GM18870 (cell line): ENCODE data around the gene CANX.
"Not testable (repeated sequence)": the region's sequence is repeated elsewhere in the genome, so short reads cannot be mapped to it uniquely, and the experiment has no call there.

Experiments used
- ATAC-seq: cut with Tn5 transposase; IDR thresholded peaks from one replicate; pipeline ENCODE4 v1.9.1; 2021; ENCODE audit warnings: moderate library complexity; ENCODE audit not compliant: unreplicated experiment

CANX gene

GRCh38 chr5:179698935-179699615, at the start of gene CANX:
TSS of gene CANX (plus strand) at chr5:179698967. CDS start at chr5:179705682, 6,715 bp downstream.
- ATAC-seq: peak; percentile 0

GRCh38 chr5:179649166-179649703, 49.5 kb upstream of the CANX start:
- not testable (repeated sequence) for ATAC-seq

- ATAC-seq: not testable (repeated sequence)
These were observed 48.5 kb upstream of the CANX start for GRCh38 chr5:179650245-179650644.

- ATAC-seq: not testable (repeated sequence)
These were observed 45.6 kb upstream of the CANX start for GRCh38 chr5:179653135-179653534.

- peak; percentile 74 for ATAC-seq
These were observed 41.2 kb upstream of the CANX start for GRCh38 chr5:179657302-179658178.

GRCh38 chr5:179658179-179658856, 40.4 kb upstream of the CANX start:
- peak; percentile 31 for ATAC-seq

- not testable (repeated sequence) for ATAC-seq
These were observed 37.1 kb upstream of the CANX start for GRCh38 chr5:179661647-179662046.

- no peak for ATAC-seq
These were observed 30.4 kb upstream of the CANX start for GRCh38 chr5:179668391-179668790.

- peak; percentile 80 for ATAC-seq
These were observed 20.3 kb upstream of the CANX start for GRCh38 chr5:179678223-179679013.

- no peak for ATAC-seq
These were observed 19.6 kb upstream of the CANX start for GRCh38 chr5:179679014-179679674.

GRCh38 chr5:179680014-179680779, 18.6 kb upstream of the CANX start:
- ATAC-seq: no peak

GRCh38 chr5:179680780-179681401, 17.9 kb upstream of the CANX start, which contains the start of gene CBY3:
TSS of gene CBY3 (minus strand) at chr5:179681034. CDS start at chr5:179680918, 116 bp downstream.
- ATAC-seq: no peak

- ATAC-seq: not testable (repeated sequence)
These were observed 9.6 kb upstream of the CANX start for GRCh38 chr5:179689212-179689611.

GRCh38 chr5:179694561-179694960, 4.2 kb upstream of the CANX start:
- ATAC-seq: no peak

- no peak for ATAC-seq
These were observed 2.2 kb upstream of the CANX start for GRCh38 chr5:179696603-179697002.

- ATAC-seq: no peak
These were observed 1.7 kb upstream of the CANX start for GRCh38 chr5:179697108-179697507.

GRCh38 chr5:179697543-179697942, 1.2 kb upstream of the CANX start:
- not testable (repeated sequence) for ATAC-seq
